KBM-7 (cell line): ENCODE data around the gene BEX3.
"Not testable (repeated sequence)": the region's sequence is repeated elsewhere in the genome, so short reads cannot be mapped to it uniquely, and the experiment has no call there.

Experiments used
- DNase-seq: peaks from one replicate; pipeline ENCODE4 v3.0.0-alpha.2; 2015
- in situ Hi-C: fragments of 300-500 bp; cut with MboI; formaldehyde crosslinking; loops from 2 replicates; pipeline ENCODE4 v1.14.3; 2020; ENCODE audit warnings: low sequenced_read_pairs, low pct_unique_long_range_greater_than_20kb, mixed read lengths

BEX3 gene

GRCh38 chrX:103373581-103373980 is 2.8 kb upstream of the BEX3 start:
- no peak for DNase-seq
- in situ Hi-C loops, result no loop called here

- no peak for DNase-seq
- in situ Hi-C loops, result no loop called here
Observed at GRCh38 chrX:103376979-103377324, 614 bp downstream of the BEX3 start.

DNA sequence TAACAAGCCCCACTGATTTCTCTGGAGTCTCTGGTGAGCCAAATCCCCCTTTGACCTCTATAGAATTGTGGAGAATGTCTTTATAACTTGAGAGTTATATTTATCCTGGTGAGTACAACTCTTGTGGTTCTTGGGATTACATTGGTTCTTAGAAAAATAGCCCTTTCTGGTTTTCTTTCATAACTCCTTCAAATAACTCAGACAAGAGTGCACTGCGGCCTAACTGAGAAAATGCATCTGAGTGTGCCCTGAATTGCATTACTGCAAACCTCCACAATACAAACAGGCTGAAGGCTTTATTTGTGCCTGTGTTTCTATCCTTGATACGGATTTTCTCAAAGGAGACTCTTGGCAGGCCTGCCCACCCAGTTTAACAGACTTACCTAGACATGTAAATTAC is 2.7 kb downstream of the BEX3 start:
- in situ Hi-C loops, result no loop called here
- DNase-seq, result no peak

- no peak for DNase-seq
- in situ Hi-C loops, result no loop called here
Observed at GRCh38 chrX:103382877-103383276, 6.5 kb downstream of the BEX3 start.

- no peak for DNase-seq
- in situ Hi-C loops, result no loop called here
Observed at GRCh38 chrX:103384672-103385071, 8.3 kb downstream of the BEX3 start.

GRCh38 chrX:103385283-103385830 is 9.0 kb downstream of the BEX3 start:
- in situ Hi-C loops, DNase-seq: not testable (repeated sequence)

GRCh38 chrX:103386332-103386731 is 10.0 kb downstream of the BEX3 start:
- in situ Hi-C loops, result no loop called here
- DNase-seq, result no peak

DNA sequence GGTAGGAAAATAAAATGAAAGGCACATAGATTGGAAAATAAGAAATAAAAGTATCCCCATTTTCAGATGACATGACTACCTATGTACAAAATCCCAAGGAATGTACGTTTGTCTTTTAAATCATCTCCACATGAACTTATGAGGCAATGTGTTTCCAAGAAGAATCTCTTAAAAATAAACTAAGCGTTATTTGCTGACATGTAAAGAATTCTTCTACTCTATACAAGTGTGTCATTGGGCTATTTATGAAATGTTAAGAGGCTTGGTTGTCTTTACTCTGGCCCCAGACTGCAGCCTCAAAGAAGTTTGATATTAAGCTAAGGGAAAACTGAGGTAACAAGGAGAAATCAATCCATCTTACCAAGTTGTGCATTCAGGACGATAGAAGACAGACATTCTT is 17.1 kb downstream of the BEX3 start:
- no peak for DNase-seq
- in situ Hi-C loops, result no loop called here

DNA sequence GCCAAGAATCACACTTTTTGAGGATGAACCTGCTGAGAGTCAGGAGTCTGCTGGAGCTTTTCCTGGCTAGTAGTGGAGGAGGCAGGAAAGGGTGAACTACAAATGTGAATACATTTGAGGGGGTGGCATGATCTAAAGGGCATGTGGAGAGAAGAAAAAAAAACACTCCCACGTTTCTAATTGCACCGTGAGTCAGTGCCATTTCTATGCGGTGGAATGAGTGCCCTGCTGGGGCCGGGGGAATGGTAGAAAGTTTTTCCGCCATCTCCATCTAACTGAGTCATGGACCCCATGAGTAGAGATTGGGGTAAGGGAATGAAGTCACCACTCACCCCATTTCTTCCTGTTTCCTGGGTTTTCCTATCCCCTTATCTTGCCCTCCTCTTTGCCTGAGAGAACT is 19.8 kb downstream of the BEX3 start:
- DNase-seq, result no peak
- in situ Hi-C loops, result no loop called here

DNA sequence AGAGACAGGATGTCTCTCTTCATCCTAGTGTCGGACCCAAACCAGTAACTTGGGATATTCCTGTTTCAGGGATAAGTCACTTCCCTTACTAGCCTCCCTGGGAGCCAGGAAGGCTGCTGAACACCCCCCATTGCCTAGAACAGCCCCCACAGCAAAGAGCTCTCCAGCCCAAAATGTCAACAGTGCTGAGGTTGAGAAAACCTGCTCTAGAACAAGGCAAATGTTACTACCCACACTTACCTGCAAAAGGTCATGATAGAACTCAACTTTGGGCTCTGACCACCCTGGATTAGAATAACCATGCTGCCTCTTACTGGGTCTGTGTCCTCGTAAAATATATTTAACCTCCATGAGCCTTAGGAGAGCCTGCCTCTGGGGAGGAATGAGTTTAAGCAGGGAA is 20.3 kb downstream of the BEX3 start:
- no peak for DNase-seq
- in situ Hi-C loops, result no loop called here

- no peak for DNase-seq
- in situ Hi-C loops, result no loop called here
Observed at GRCh38 chrX:103397707-103398106, 21.4 kb downstream of the BEX3 start.

GRCh38 chrX:103398421-103398864 is 22.1 kb downstream of the BEX3 start:
- in situ Hi-C loops, result no loop called here
- DNase-seq, result no peak

- in situ Hi-C loops, result no loop called here
- no peak for DNase-seq
Observed at GRCh38 chrX:103399744-103400143, 23.4 kb downstream of the BEX3 start.

DNA sequence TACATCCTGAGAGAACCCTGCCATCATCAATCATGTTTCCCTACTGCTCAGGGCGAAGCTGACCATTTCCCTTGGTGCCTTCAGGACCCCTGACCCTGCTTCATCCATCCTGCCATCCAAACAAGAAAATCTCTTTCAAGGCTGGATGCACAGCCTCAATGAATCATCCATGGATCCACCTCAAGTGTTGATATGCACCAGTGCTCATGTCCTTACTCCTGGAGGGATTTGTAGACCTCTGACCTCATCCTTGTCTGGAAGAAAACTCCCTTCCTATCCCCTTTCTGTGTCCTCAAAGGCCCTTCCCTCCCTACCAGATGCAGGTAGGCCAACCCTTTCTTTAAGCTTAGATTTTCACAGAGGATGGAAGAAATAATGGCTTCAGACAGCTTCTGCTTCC is 24.6 kb downstream of the BEX3 start:
- in situ Hi-C loops, result no loop called here
- DNase-seq, result no peak

DNA sequence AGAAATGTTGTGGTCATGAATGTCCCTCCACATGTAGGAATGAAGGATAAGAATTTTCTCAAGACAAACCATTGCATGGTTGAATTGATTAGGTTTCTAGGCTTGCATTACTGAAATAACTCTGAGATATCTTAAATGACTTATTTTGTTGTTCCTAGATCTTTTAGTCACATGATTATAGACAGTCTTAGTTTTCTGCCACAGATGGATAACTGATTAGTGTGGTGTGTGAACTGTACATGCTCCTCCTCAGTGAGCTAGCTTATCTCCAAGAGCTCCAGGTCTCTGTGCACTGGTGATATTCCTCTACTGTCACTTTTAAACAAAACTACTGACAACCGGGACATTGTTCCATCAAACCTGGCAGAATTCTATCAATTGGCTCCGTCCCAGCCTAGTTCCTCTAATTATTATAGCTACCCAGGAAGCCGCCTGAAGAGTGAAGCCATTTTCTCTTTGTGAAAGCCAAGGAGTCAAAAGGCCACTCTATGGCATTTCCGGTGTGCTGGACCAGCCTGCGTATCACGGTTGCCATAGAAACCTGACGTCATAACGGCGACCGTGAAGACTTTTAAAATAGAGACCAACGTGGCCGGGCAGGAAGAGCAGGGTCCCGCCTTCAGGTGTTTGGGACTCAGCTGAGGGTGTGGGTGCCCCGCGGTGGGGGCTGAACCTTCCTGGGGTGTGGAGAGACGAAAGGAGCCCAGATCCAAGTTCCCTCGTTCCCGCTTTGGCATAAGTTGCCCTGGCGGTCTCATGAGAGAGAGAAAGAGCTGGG is 28.1 kb downstream of the BEX3 start:
- in situ Hi-C loops, result no loop called here

DNA sequence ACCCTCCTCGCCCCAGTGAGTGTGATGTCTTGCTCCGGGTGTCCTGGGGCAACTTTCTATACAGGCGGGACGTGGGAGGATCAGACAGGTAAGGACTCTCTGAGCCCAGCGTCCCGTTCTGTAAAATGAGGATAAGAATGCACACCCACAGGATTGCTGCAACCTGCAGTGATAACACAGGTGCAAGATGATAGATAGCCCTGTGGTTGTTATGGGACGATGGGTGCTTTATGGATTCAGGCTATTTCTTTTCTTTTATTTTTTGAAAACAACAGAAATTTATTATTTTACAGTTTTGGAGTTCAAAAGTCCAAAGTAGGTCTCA is 28.6 kb downstream of the BEX3 start:
- no peak for DNase-seq
- in situ Hi-C loops, result no loop called here

More for the DNA sequence above, 28.1 kb downstream of the BEX3 start:
- DNase-seq, result peak; percentile 26

DNA sequence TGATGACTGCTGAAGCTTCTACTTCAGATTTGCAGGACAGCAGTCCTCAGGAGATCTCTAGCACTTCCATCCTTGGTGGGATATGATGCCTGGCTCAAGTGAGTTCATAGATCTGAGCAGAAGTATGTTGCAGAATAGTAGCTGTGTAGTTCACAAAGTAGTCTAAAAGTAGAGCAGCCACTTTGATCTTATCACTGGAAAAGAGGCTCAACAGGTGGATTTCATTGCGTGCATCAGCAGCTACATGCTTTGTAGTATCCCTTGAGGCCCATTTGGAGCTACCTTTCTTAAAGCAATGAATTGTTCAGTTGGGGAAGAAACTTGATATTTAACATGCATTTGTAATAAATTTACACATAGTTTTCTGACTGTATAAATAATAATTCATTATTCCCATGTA is 29.9 kb downstream of the BEX3 start:
- DNase-seq, result no peak
- in situ Hi-C loops, result no loop called here

DNA sequence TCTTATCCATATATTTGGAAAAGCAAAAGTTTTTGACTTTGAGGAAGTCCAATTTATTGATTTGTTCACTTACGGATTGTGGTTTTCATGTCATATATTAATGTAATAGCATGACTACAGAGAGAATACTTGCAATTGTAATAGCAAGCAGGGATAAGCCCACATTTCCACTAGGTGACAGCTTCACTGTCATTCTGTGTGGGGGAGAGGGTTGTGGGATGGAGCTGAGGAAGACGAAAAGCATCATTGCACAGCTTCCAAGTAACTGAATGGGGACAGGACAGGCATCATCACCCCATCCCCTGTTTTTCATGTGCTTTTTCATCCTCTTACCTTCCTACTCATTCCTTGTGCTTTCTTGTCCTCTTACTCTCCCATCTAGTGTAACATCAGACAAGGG is 31.4 kb downstream of the BEX3 start:
- DNase-seq, result no peak
- in situ Hi-C loops, result no loop called here

- in situ Hi-C loops, DNase-seq: not testable (repeated sequence)
Observed at GRCh38 chrX:103411721-103412120, 35.4 kb downstream of the BEX3 start.

- in situ Hi-C loops, result no loop called here
- no peak for DNase-seq
Observed at GRCh38 chrX:103413705-103414387, 37.5 kb downstream of the BEX3 start.

- no peak for DNase-seq
- in situ Hi-C loops, result no loop called here
Observed at GRCh38 chrX:103414561-103414960, 38.2 kb downstream of the BEX3 start.
